ENCODE measurements around the gene IL21R. TPM values are rescaled to one million over a fixed set of nuclear protein-coding genes. Genes with fewer than 3 reads are reported as not detected.

Gene IL21R
- total RNA-seq, 4 donors from 2014 or later, result 0.08 to 1.2 (median 0.23) TPM

DNA sequence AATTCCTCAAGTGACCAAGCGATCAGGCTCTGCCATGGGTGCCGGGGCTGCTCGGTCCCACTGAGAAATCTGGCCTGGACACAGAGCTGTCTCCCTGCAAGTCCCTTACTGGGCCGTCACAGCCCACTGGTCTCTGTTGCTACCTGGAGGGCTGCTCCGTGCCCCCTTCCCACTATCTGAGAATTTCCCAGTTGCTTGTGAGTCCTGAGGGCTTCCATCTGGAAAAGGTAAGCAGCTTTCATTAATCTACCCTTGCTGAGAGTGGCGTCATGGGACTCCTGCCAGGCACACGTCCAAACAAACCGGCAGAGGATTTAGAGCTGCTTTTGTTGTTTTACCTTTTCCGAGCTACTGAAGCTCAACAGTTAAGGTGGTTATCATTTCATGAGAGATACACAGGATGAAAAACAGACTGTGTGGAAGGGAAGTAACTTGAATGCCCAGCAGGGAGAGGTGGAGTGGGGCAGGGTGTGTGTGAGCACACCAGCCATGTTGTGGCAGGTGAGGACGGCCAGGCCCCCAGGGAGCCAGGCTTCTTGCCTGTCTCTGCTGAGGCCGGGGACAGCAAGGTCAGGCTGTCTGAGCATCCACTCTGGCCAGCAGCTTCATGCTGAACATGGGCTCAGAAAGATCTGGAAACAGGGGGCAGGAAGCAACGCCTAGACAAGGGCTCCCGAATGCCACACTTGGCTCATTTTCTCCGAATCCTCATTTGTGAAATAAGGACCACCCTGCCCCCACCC is 97.1 kb downstream of the IL21R start:
- H3K27ac ChIP-seq, result no peak overlapping the region
- 82% methylated on average over 14 of the region's 14 CpGs for WGBS
- TF ChIP-seq POLR2A (IDR thresholded peaks at IDR 0.05) (no peak), POLR2AphosphoS5 (IDR thresholded peaks at IDR 0.05) (no peak), EP300 (IDR thresholded peaks at IDR 0.05) (no peak)
- TF ChIP-seq, protein P1, sequence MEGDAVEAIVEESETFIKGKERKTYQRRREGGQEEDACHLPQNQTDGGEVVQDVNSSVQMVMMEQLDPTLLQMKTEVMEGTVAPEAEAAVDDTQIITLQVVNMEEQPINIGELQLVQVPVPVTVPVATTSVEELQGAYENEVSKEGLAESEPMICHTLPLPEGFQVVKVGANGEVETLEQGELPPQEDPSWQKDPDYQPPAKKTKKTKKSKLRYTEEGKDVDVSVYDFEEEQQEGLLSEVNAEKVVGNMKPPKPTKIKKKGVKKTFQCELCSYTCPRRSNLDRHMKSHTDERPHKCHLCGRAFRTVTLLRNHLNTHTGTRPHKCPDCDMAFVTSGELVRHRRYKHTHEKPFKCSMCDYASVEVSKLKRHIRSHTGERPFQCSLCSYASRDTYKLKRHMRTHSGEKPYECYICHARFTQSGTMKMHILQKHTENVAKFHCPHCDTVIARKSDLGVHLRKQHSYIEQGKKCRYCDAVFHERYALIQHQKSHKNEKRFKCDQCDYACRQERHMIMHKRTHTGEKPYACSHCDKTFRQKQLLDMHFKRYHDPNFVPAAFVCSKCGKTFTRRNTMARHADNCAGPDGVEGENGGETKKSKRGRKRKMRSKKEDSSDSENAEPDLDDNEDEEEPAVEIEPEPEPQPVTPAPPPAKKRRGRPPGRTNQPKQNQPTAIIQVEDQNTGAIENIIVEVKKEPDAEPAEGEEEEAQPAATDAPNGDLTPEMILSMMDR (IDR thresholded peaks at IDR 0.05), result no peak
- H3K4me1 ChIP-seq, result no peaks in the 10 kb centered on the region
- no peak for DNase-seq (ENCODE audit: low spot score in 2 of 2)
- H3K27me3 ChIP-seq, result no peaks in the 10 kb centered on the region
- H3K9me3 ChIP-seq, result no peaks in the 10 kb centered on the region
- no peak overlapping the region for H3K4me3 ChIP-seq
- peaks cover 99% of the 10 kb centered on the region for H3K36me3 ChIP-seq

DNA sequence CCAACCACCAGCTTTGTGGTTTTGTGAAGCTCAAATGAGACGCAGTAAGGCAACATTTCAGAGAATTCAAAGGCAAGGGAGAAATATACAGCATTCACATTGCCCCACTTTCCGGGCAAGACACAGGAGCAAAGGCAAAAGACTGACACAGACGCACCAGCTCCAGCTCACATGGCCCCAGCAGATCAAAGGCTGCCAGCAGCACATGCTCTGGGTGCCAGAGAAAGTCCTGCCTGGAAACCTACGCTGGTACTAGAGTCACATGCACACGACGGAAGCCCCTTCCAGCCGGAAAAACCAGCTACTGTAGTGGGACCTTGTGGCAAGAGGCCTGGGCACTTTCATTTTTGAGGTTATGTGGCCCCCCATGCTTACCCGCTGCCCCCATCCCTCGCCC is 97.7 kb downstream of the IL21R start:
- TF ChIP-seq POLR2AphosphoS5 (IDR thresholded peaks at IDR 0.05) (no peak), EP300 (IDR thresholded peaks at IDR 0.05) (no peak), POLR2A (IDR thresholded peaks at IDR 0.05) (no peak)
- TF ChIP-seq, protein P1 (IDR thresholded peaks at IDR 0.05), result no peak
- Histone ChIP-seq H3K9me3 (no peaks in the 10 kb centered on the region), H3K27ac (no peak overlapping the region), H3K36me3 (peaks cover 100% of the 10 kb centered on the region), H3K4me3 (no peak overlapping the region), H3K4me1 (peaks cover 1% of the 10 kb centered on the region), H3K27me3 (no peaks in the 10 kb centered on the region)
- no peak for DNase-seq (ENCODE audit: low spot score in 2 of 2)
- WGBS, result 93% methylated on average over 6 of the region's 9 CpGs

DNA sequence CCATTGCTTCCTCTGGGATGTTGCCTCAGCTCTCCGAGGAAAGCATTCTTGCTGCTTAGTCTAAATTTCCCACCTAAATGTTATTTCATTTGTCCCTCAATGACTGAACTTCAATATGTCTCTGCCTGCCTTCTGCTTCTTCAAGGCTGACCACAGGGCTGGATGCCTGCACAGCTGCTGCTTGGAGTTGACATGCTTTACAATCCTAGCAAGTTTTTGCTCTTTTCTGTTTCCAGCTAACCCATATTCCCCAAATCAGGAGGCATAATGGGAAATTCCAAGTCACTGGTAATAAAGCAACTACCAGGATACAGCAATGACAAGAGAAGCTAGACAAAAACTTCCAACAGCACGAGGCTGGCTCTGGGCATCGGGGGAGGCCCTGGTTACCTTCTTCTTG is 98.8 kb downstream of the IL21R start:
- 91% methylated on average over 3 of the region's 3 CpGs for WGBS
- Histone ChIP-seq H3K9me3 (no peaks in the 10 kb centered on the region), H3K36me3 (peaks cover 100% of the 10 kb centered on the region)

More for the DNA sequence above, 98.8 kb downstream of the IL21R start:
- peaks cover 7% of the 10 kb centered on the region for H3K4me1 ChIP-seq
- DNase-seq (ENCODE audit: low spot score in 2 of 2), result no peak
- H3K4me3 ChIP-seq, result no peak overlapping the region
- H3K27ac ChIP-seq, result no peak overlapping the region
- no peaks in the 10 kb centered on the region for H3K27me3 ChIP-seq
- TF ChIP-seq POLR2A (IDR thresholded peaks at IDR 0.05) (no peak), POLR2AphosphoS5 (IDR thresholded peaks at IDR 0.05) (no peak), EP300 (IDR thresholded peaks at IDR 0.05) (no peak)
- TF ChIP-seq, protein P1 (IDR thresholded peaks at IDR 0.05), result no peak

Other genes starting within 250 kb of the IL21R start
- gene KDM8, start 198.6 kb upstream of the IL21R start, total RNA-seq, result 1 to 10 TPM; 1.3 to 5.0 (median 3.7) TPM
- 10 to 100 TPM; 23.0 to 32.2 (median 29.3) TPM for gene NSMCE1, start 133.4 kb upstream of the IL21R start, total RNA-seq
- gene IL4R, start 88.2 kb upstream of the IL21R start, total RNA-seq, result 10 to 100 TPM; 27.2 to 32.8 (median 30.5) TPM
- 100 to 1,000 TPM; 129 to 276 (median 181) TPM for gene GTF3C1, start 147.7 kb downstream of the IL21R start, total RNA-seq
- 10 to 100 TPM; 27.6 to 52.7 (median 32.1) TPM for gene KATNIP, start 148.0 kb downstream of the IL21R start, total RNA-seq

Measured in suprapubic skin (tissue), 4 donors.